GM18526 (cell line): ENCODE data around the gene CLIP2.

Source experiments
- POLR2A ChIP-seq: IDR thresholded peaks from 3 replicates; pipeline ENCODE4 v1.6.1; 2011; ENCODE audit not compliant: insufficient read length; ENCODE audit errors: extremely low read depth

Gene CLIP2

DNA sequence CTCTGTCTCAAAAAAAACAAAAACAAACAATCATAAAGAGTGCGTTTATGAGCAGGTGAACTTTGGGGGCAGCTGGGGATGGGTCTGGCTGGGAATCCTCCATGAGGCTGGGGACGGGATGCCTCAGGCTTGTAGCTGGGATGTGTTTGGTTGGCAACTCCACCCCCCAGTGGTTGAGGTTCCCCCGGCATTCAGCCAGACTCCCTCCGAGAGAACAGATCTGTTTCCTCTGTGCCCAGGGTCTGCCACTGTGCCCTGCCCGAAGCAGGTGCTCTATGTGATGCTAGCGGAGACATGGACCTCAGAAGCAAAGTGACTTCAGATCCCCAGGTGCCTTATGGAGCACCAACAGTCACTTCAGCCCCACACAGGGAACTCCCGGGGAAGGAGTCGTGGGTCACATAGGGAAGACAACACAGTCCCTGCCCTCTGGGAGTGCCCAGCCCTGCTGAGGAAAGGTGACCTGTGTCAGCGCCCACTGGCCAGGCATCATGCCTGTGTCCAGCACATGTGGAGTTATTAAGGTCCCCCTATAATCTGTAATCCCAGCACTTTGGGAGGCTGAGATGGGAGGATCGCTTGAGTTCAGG lies 135.2 kb downstream of the CLIP2 start:
- TF ChIP-seq POLR2A, result no peak

DNA sequence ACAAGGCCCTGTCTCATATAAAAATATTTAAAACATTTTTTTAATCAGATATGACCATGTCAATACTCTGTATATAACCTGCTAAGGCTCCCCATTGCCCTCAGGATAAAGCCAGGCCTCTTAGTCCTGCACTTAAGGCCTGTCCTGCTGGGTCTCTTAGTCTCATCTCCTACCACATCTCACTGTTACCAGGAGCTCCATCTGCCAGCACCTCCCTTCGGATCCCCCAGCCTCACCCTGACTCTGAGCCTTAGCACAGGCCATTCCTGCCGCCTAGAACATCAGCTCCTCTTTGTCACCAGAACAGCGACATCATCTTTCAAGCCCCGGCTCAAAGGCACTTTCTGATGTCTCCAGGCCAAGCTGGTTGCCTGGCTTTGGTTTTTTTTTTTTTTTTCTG lies 138.8 kb downstream of the CLIP2 start:
- no peak for TF ChIP-seq POLR2A

DNA sequence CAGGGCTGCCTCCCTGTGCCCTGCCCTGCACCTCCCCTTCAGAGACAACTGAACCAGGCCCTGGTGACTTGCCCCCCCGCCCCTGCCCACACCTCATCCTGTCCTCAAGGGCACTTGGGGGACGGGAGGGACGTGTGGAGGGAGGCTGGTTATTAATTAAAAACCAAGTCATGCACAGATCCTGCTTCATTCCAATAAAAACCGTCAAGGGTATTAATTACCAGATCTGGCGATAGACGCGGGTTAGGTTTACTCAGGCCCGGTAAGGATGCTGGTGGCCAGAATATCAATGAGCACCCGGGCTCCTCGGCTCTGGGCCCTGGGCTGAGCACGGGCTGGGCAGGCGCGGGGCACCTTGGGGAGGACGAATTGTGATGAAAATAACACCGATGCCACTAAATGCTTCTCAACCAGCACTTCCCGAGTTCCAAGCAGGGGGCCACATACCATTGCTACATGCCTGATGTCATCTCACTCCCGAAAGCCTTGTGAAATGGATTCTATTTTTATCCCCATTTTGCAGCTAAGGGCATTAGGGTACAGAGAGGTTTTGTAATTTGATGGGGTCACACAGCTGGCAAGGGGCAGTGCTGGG lies 140.0 kb downstream of the CLIP2 start:
- TF ChIP-seq POLR2A, result no peak

DNA sequence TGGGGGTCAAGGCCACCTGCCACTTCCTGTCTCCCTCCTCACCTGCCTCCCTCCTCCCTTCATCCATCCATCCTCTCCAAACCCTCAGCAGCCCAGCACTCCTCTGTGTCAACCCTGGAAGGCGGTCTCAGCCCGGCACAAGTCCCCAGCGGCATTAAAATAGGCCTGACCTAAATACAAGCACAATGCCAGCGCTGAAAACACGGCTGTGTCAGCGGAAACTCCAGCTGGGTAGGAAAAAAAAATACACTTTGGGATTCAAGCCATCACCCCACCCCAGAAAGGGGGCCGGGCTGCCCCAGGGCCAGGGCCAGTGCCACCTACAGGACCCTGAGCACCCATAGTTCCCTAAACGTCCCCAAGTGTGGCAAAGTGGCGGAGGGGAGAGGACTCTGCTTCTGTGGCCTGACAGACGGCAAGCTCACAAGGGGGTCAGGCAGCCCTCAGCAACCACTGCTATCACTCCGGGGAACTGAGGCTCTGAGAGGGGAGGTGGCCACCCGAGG lies 141.8 kb downstream of the CLIP2 start:
- no peak for TF ChIP-seq POLR2A

DNA sequence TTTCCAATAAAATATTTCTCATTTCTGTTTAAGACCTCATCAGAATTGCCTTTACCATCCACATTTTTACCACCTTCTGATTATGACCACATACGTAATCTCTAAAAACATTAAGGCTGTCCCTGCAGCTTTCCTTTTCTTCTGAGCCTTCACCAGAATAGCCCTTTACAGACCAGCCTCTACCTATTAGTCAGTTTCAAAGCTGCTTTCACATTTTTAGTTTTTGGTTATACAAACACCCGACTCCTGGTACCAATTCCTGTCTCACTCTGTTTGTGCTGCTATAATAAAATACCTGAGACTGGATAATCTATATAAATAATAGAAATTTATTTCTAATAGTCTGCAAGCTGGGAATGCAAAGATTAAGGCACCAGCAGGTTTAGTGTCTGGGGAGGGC lies 149.1 kb downstream of the CLIP2 start:
- no peak for TF ChIP-seq POLR2A

DNA sequence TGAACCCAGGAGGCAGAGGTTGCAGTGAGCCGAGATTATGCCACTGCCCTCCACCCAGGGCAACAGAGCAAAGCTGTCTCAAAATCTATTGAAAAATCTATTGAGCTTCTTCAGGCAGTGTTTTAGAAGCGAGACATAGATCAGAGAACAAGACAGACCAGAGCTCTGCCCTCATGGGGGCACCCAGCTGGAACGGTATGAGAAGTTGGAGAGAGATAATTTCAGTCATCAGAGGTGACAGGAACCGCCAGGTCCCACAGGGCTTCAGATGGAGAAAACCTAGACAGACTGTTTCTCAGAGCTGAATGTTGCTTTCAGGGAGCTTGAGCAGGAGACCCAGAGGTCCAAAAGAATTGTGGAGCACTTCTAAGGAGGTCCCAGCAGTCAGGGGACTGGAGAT lies 150.3 kb downstream of the CLIP2 start:
- TF ChIP-seq POLR2A, result no peak

DNA sequence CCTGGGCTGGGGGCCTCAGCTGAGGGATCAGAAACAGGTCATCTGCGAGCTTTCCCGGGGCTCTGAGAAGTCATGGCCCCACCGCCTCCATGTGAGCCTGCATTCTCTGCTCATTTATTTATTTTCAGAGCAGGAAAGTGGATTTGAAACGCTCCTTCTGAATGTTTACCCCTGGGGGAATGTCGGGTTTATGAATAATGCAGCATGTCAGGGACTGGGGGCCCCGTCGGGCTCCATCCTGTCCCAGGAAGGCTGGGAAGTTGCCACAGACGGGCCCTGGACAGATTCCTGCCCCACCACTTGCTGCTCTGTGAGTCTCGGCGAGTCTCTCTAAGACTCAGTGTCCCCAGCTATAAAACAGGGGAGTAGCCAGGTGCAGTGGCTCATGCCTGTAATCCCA lies 152.6 kb downstream of the CLIP2 start:
- no peak for TF ChIP-seq POLR2A

DNA sequence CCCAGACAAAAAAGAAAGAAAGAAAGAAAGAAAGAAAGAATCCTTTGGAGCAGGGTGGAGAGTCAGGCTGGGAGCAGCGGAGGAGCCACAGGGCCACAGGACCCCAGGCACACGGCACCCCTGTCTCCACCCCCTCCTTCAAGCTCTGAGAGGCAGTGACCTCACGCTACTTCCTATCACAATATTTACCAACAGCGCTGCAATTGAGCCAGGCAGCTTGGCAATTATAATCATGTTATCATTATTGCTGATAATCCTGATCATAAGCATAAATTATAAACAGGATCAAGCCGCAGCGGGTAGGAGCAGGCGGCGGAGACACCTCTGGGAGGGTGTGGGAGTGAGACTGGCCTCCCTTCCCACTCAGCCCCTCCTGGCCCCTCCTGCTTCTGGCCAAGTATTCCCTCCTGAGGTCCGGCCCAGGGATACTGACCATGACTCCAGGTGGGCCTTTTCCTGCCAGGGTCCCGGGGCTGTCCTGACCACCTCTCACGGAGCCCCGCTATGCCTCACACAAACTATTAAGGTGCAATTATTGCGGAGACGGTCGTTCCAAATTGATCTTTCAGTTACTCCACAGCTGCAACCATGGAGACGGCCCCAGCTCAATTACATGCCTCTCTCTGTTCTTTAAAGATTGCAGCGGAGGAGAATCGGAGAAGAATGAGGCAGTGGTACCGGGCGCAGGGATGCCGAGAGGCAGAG lies 154.5 kb downstream of the CLIP2 start:
- no peak for TF ChIP-seq POLR2A

DNA sequence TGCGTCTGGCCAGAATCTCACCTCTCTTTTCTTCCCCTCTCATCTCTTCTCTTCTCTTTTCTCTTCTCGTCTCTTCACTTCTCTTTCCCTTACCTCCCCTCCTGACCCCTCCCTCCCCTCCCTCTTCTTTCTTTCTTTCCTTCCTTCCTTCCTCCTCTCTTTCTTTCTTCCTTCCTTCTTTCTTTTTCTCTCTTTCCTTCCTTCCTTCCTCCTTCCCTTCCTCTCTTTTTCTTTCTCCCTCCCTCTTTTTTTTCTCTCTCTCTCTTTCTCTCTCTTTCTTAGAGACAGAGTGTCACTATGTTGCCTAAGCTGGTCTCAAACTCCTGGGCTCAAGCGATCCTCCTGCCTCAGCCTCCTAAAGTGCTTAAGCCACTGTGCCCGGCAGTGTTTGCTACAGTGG lies 159.9 kb downstream of the CLIP2 start:
- no peak for TF ChIP-seq POLR2A

DNA sequence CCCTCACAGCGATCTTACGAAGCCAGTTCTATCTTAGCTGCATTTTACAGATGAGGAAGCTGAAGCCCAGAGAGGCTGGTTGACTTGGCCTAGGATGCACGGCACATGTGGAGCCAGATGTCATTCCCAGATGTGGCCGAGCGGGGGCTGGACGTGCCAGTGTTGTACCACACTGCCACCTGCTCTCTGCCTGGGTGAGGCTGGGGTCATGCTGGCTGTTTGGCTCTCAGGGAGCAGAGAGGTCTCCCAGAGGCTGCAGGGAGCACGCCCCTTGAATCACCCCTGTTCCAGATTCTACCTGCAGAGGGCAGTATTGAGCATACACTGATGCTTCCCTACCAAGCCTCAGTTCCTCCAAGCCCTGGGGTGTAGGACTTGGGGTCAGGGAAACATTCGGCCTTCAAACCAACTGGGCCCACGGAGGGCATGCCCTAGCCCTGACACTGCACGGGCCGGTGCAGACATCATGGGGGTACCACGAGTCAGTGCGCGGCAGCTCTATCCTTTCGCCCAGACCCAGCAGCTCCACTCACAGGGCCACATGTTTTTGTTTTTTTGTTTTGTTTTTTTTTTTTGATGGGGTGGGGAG lies 160.7 kb downstream of the CLIP2 start:
- no peak for TF ChIP-seq POLR2A

DNA sequence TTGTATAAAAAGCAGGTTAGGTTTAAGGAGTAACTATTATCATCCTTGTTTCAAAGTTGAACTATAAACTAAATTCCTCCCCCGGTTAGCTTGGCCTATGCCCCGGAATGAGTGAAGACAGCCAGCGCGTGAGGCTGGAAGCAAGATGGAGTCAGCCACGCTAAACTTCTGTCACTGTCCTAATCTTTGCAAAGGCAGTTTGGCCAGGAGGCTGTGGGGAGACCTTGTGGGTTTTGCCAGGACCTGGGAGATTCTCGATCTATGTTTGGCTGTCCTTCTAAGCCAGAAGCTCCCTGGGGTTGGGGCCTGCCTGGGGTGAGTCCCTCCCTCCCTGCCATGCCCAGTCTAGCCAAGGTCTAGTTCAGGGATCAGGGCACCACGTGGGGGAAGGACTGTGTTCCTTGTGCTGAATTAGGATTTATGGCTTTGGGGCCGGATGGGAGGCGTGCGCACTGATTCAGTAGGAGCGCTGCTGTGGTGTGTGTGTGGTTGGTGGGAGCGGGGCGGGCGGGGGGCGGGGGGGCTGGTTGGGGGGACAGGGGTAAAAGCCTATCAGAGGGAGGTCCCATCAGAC lies 163.6 kb downstream of the CLIP2 start:
- TF ChIP-seq POLR2A, result no peak

DNA sequence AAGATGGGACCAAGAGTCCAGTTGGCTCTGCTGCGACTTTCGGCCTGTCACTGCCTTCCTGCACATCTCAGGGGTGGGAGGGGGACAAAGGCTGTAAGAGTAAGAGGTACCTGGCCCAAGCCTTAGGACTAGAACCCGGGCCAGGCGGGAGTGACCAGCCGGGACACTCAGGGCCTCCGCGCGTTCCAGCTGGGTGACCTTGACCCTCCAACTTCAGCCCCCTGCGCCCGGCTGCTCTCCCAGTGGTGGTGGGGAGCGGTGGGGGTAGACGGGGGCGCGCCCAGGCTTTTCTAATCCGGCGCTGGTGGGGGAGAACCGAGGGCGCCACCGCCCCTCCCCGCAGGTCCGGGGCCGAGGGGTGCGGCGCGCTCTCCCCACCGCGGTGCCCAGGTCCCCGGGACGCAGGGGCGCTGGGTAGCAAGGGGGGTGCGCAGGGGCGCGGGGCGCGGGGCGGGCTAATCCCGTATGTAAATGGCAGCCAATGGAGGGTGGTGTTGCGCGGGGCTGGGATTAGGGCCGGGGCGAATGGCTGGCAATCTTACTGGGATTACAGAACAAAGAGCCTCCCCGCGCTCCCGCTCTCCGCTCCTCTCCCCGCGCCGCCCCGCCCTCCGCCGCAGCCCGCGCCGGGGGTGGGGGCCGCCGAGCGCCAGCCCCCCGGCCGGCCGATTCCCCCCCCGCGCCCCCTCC lies 164.3 kb downstream of the CLIP2 start, which contains the start of gene GTF2IRD1:
Gene GTF2IRD1, plus strand, starts transcription at position 585 of the 690 bp plus-strand sequence. CDS start 54,175 bp downstream, outside the sequence.
- no peak for TF ChIP-seq POLR2A

DNA sequence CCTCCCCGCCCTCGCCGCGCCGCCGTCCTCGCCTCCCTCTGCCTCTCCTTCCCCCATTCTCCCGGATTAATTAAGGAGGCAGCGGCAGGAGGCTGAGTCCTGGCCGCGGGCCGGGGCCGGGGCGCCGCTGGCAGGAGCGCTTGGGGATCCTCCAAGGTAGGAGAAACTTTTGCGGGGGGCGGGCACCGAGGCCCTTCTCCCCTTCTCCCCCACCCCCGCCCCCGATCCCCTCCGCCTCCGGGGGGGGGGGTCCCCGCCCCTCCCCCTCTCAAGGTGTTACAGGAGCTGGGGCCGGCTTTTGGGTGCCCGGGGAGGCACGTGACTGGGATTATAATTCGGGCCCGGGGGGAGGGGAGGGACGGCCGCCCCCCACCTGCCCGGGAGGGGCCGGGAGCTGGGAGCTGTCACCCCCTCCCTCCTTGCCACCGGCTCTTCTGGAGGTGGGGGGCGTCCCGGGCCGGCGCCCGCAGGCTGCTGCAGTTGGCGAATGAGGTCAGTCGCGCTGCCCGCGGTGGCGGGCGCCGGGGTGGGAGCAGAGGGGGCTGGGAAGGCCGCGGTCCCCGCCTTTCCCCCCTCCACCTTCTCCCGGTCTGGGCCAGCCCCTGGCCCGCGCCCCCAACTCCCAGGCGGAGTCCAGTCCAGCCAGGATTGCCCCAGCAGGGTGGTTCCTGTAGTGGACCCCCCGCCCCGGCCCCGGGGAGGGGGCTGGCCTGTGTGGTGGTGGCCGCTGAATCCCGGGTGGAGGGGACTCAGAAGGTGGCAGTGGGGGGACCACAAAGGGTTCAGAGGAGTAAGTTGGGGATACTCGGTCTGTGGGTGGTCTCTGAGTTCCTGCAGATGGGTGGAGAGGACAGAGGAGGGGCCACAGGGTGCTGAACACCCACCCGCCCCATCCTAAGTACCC lies 165.1 kb downstream of the CLIP2 start:
- TF ChIP-seq POLR2A, result no peak

DNA sequence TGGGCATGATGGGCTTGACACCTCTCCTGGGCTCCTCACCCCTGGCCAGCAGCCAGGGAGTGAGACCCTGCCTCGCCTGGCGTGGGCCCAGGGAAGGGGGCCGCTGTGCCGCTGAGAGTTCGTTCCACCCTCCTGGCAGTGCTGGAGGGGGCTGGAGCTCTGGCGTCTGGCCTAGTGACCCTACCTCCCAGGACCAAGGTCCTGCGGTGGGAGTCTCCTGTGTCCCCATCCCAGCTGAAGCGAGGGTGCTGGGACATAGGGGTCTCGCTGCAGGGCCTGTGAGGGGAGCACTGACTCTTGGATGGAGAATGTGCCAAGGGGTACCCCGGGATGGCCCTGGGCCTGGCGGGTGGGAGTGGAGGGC lies 165.7 kb downstream of the CLIP2 start:
- TF ChIP-seq POLR2A, result no peak
